RPMI7951 (cell line): ENCODE data around the gene CHRNA1. TPM values are rescaled to one million over a fixed set of nuclear protein-coding genes. Genes with fewer than 3 reads are reported as not detected.

Source experiments
- DNase-seq: peaks from one replicate; pipeline ENCODE4 v3.0.0-alpha.2; 2012; ENCODE audit warnings: low read depth
- total RNA-seq: library from RNA; depleted of rRNA; stranded (reverse); fragments of >200 nt; shearing (Covaris generic); gene quantifications from 2 replicates; pipeline ENCODE4 v1.2.3, GENCODE V29; 2014

CHRNA1 gene
- total RNA-seq, 1 experiment from 2014 or later: 10.6 TPM

GRCh38 chr2:174784316-174784715 lies 20.0 kb upstream of the CHRNA1 start:
- DNase-seq: peak; percentile 86

- no peak for DNase-seq
These were observed 17.7 kb upstream of the CHRNA1 start for GRCh38 chr2:174781996-174782395.

DNA sequence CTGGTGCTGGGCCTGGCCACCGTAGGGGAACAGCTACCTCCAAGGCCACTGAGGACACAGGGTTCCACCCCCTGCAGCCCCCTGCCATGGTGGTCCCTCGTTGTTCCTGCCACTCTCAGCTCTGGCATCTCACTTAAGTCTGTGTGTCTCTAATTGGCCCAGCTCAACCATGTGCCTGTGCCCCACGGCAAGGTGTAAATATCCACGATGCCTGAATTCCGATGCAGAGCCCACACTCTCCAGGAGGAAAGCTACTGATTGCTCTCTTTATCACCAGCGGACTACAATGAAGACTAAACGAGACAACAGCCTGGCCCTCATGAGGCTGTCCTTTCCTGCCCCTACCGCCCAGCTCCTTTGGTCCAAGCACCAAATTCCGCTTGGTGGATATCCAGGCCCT lies 17.0 kb upstream of the CHRNA1 start:
- no peak for DNase-seq

DNA sequence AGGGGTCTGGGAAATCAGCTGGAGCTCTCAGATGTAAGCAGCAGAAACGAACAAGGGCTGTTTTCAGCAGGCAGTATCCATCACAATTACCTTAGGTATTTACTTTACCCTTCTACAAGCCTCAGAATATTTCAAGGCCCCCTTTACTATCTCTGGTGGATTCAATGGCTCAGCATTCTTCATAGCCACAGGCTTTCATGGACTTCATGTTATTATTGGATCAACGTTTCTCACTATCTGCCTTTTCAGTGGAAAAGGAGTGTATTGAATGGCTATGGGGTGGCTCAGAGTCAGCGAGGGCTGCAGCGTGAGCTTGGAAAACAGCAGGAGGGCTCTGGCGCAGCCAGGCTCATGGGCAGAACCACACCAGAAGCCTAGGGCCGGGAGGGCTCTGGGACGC lies 16.6 kb upstream of the CHRNA1 start:
- no peak for DNase-seq

GRCh38 chr2:174780191-174780840 lies 16.0 kb upstream of the CHRNA1 start:
- DNase-seq: no peak

GRCh38 chr2:174779361-174779928 lies 15.2 kb upstream of the CHRNA1 start:
- DNase-seq: peak; percentile 83

DNA sequence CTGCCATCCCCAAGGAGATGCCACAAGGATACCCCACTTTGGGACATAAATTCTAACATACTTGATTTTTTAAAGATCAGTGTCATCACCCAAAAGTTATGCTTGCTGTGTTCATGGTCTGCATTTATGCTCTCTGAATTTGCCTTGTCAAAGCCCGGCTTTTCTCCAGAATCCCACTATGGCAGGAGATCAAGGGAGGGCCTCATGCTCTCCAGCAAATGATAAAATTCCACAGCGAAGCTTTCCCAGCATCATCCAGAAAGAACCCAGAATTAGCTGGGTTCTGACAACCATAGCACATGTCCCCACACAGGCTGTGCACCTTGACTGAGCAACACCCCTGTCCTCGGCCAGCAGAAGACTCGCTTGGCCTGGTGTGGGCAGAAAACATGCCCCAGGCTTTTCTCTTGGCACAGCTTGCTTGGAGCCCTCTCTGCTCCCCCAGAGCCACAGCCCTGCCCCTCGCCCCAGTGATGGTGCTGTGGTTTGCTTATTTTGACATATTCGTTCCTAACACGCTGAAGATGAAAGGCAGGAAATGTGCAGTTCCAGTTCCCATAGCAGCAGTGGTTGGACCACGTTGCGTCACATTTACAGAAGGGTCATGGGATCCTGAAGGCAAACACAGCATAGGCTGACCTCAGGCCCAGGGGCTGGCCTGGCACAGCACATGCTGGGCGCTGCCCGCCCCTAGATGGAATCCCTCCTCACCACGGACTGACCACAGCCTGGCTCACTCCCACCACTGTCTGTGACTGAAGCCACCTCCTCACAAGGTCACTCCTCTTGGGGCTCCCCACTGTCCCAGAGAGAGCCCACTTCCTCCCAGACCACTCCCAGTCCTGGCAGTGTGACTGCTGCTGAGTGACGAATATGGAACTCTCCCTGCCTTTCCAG lies 14.1 kb upstream of the CHRNA1 start:
- DNase-seq: peak; percentile 100

DNA sequence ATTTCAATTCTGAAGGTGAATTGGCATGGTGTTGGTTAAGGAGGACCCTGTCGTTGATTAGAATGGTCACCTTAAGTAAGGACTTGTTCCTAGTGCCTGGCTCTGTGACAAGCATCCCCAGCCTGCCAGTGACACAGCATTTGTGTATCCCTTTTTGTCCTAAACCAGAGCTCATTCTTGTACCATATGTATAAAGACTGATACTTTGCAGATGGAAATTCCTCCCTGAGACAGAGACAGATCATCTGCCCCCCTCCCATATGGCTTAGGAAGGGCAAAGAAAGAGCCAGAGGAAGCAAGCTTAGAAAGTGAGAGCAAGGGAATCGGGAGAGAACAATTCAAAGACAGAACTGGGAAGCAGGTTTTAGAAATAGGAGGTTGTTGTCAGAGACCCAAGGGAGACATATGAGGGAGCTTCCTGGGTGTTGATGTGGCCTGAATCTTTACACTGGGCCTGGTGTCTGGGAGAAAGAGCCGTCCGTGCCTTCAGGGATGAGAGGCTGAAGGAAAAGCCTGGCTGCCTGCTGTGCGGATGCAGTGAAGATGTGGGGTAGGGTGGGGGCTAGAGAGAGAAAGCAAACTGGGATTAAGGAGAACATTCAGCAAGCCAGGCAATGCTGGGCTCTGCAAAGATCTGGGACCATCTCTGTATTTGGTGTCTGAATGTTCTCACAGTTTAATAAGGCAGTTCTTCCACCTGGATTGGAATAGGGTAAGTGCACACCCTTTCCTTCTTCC lies 13.2 kb upstream of the CHRNA1 start:
- DNase-seq: peak; percentile 40

- DNase-seq: no peak
These were observed 12.4 kb upstream of the CHRNA1 start for GRCh38 chr2:174776675-174777074.

- DNase-seq: no peak
These were observed 12.0 kb upstream of the CHRNA1 start for GRCh38 chr2:174776223-174776622.

GRCh38 chr2:174775571-174775980 lies 11.3 kb upstream of the CHRNA1 start:
- no peak for DNase-seq

GRCh38 chr2:174774886-174775285 lies 10.6 kb upstream of the CHRNA1 start:
- DNase-seq: no peak

GRCh38 chr2:174773215-174773614 lies 8.9 kb upstream of the CHRNA1 start:
- no peak for DNase-seq

- DNase-seq: peak; percentile 83
These were observed 8.2 kb upstream of the CHRNA1 start for GRCh38 chr2:174772472-174772801.

DNA sequence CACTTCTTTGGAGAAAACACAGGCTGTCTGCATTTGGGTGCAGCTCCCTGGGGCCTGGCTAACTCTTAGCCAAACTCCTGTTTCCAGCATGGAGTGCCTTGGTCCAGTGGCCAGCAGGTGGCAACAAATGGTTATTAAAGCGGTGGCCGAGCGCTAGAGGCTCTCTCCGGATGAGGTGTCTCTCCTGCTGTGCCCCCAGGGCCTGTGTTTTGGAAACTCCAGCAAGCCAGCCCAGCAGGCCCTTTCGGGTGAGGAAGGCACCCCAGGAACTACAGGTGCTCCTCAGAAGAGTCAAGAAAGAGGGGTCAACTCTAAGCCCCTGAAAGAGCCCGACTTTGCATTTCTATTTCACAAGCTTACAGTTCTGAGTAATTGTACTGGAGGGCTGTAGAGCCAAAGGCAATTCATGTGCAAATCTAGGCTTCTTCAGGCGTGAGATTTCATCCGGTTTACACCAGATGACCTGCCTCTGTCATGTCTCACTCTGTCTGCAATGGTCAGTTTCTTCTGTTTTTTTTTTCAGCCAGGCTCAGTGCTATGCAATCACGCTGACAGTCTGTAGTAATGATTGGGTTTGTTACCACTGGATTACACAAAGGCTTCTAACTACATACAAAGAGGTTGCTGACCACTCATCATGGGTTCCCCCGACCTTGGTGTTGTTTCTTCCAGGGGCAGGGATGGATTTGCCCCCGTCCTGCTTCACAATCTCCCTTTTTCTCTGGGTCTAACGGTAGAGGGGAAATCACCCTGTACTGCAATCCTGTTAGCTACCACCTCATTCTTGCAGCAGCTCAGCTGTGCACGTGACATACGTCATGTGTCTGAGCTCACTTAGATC lies 7.6 kb upstream of the CHRNA1 start:
- DNase-seq: peak; percentile 90

GRCh38 chr2:174771136-174771535 lies 6.9 kb upstream of the CHRNA1 start:
- DNase-seq: no peak

DNA sequence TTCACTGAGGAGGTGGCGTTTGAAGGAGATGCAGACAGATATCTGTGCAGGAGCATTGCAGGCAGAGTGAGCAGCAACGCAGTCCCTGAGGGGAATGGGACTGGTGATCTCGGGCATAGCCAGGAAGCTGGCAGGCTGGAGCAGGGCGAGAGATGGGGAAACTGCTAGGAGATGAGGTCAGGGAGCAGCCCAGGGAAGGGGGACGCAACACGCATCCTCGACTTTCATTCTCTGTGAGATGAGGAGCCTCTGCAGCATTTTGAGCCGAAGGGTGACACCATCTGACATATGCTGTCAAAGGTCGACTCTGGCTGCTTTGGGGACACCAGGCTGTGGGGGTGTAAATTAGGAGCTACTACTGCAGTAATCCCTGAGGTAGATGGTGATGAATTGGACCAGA lies 4.3 kb upstream of the CHRNA1 start:
- no peak for DNase-seq

GRCh38 chr2:174766271-174766670 lies 2.0 kb upstream of the CHRNA1 start:
- no peak for DNase-seq

GRCh38 chr2:174765576-174765975 lies 1.3 kb upstream of the CHRNA1 start:
- DNase-seq: no peak

GRCh38 chr2:174763780-174764179 lies 492 bp downstream of the CHRNA1 start:
- no peak for DNase-seq

DNA sequence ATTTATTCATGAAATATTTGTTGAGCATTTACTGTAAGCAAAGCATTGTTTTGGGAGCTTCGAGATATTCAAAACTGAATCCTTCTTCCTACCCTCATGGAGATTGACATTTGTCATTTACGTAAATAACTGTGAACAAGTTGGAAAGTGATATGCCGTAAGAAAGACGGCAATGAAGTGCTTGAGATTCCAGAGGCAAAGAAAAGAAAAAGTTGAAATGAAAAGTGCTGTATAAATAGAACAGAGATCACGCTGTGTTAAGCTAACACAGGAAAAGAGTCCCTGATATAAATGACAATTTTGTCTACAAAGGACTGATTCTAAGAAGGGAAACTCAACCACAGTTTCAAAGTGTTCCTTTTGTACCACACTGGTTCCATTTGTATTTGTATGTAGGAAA lies 1.8 kb downstream of the CHRNA1 start:
- no peak for DNase-seq
